ENCODE data around the gene RABGAP1L.

- no peak for TF ChIP-seq CTCF (IDR thresholded peaks at IDR 0.05)
- TF ChIP-seq POLR2AphosphoS5 (IDR thresholded peaks at IDR 0.05), result no peak
- no peak for TF ChIP-seq EP300 (IDR thresholded peaks at IDR 0.05)
- TF ChIP-seq POLR2A (IDR thresholded peaks at IDR 0.05), result peak in 1 of 4 donors; percentile 61
Observed at GRCh38 chr1:174965362-174966007, 806.2 kb downstream of the RABGAP1L start.
